GM03348 (cell line): Measurements from ENCODE around the gene ZNF263.
"Not testable (repeated sequence)": the region's sequence is repeated elsewhere in the genome, so short reads cannot be mapped to it uniquely, and the experiment has no call there.

ENCODE experiments used
- DNase-seq: peaks from one replicate; pipeline ENCODE4 v3.0.0; 2012; ENCODE audit warnings: low spot score

The ZNF263 gene

GRCh38 chr16:3268294-3268693 is 15.0 kb upstream of the ZNF263 start:
- DNase-seq, result no peak

- not testable (repeated sequence) for DNase-seq
Observed at GRCh38 chr16:3270718-3271117, 12.6 kb upstream of the ZNF263 start.

- DNase-seq, result not testable (repeated sequence)
Observed at GRCh38 chr16:3271281-3271680, 12.0 kb upstream of the ZNF263 start.

- no peak for DNase-seq
Observed at GRCh38 chr16:3274490-3274889, 8.8 kb upstream of the ZNF263 start.

- no peak for DNase-seq
Observed at GRCh38 chr16:3274947-3275346, 8.3 kb upstream of the ZNF263 start.

GRCh38 chr16:3276679-3277078 is 6.6 kb upstream of the ZNF263 start:
- no peak for DNase-seq

- DNase-seq, result no peak
Observed at GRCh38 chr16:3281222-3281820, 2.0 kb upstream of the ZNF263 start.

GRCh38 chr16:3282103-3282729 is 1.1 kb upstream of the ZNF263 start:
- DNase-seq, result peak; percentile 77

GRCh38 chr16:3283543-3284447 is 504 bp downstream of the ZNF263 start:
- DNase-seq, result no peak

- DNase-seq, result no peak
Observed at GRCh38 chr16:3285131-3285530, 1.8 kb downstream of the ZNF263 start.

GRCh38 chr16:3289998-3290673 is 6.8 kb downstream of the ZNF263 start:
- DNase-seq, result no peak

- DNase-seq, result no peak
Observed at GRCh38 chr16:3292604-3293003, 9.3 kb downstream of the ZNF263 start.

- DNase-seq, result no peak
Observed at GRCh38 chr16:3295209-3295608, 11.9 kb downstream of the ZNF263 start.

GRCh38 chr16:3295783-3296182 is 12.5 kb downstream of the ZNF263 start:
- no peak for DNase-seq

- no peak for DNase-seq
Observed at GRCh38 chr16:3304370-3304769, 21.1 kb downstream of the ZNF263 start.

GRCh38 chr16:3305109-3306068 is 22.1 kb downstream of the ZNF263 start, which contains the start of the genes TIGD7 and ZNF75A:
TIGD7 (minus strand) TSS chr16:3305430; CDS start chr16:3300614, 4,816 bp downstream.
ZNF75A (plus strand) TSS chr16:3305497; CDS start chr16:3308429, 2,932 bp downstream.
- peak; percentile 93 for DNase-seq

GRCh38 chr16:3306078-3306477 is 22.8 kb downstream of the ZNF263 start:
- DNase-seq, result no peak

- no peak for DNase-seq
Observed at GRCh38 chr16:3311496-3311895, 28.2 kb downstream of the ZNF263 start.

- DNase-seq, result no peak
Observed at GRCh38 chr16:3317315-3317999, 34.2 kb downstream of the ZNF263 start.

- no peak for DNase-seq
Observed at GRCh38 chr16:3321816-3322215, 38.5 kb downstream of the ZNF263 start.
